DND-41 (cell line): ENCODE data around the gene RORC.
"Not testable (repeated sequence)": the region's sequence is repeated elsewhere in the genome, so short reads cannot be mapped to it uniquely, and the experiment has no call there.

Source experiments
- ATAC-seq: fragments of 200-7000 bp; cut with Tn5 transposase; 3 replicates; pipeline ENCODE4 v1.9.1; 2021; ENCODE audit warnings: low read depth; ENCODE audit not compliant: insufficient read depth
- DNase-seq: peaks from one replicate; pipeline ENCODE4 v3.0.0-alpha.2; 2020
- H2AFZ ChIP-seq: 2 replicates; pipeline ENCODE4 v1.6.0; 2012; ENCODE audit warnings: low read depth, low read length
- H3K27ac ChIP-seq: 2 replicates; pipeline ENCODE4 v1.5.1; 2012; ENCODE audit warnings: low read length, inconsistent platforms
- H3K27me3 ChIP-seq: fragments of 200-600 bp; sonication (generic); 2 replicates; pipeline ENCODE4 v1.6.0; 2012; ENCODE audit warnings: low read length, mild to moderate bottlenecking, inconsistent platforms; ENCODE audit not compliant: insufficient read depth, poor library complexity
- H3K36me3 ChIP-seq: 2 replicates; pipeline ENCODE4 v1.5.1; 2012; ENCODE audit warnings: low read length, inconsistent platforms; ENCODE audit not compliant: insufficient read depth
- H3K4me1 ChIP-seq: 2 replicates; pipeline ENCODE4 v1.5.1; 2012; ENCODE audit warnings: mild to moderate bottlenecking, low read length; ENCODE audit not compliant: insufficient read depth
- H3K4me2 ChIP-seq: 2 replicates; pipeline ENCODE4 v1.6.0; 2012; ENCODE audit warnings: mild to moderate bottlenecking, moderate library complexity, low read length, inconsistent platforms; ENCODE audit not compliant: insufficient read depth
- H3K4me3 ChIP-seq, 2 experiments: fragments of 200-600 bp in 1 of 2; shearing (Covaris generic) in 1 of 2; 2 replicates each; pipeline ENCODE4 v1.5.1; 2012 to 2016; ENCODE audit warnings: inconsistent platforms in 2 of 2, low read length in 2 of 2, mild to moderate bottlenecking in 2 of 2, low read depth in 1 of 2, moderate library complexity in 1 of 2
- H3K79me2 ChIP-seq: 2 replicates; pipeline ENCODE4 v1.6.0; 2012; ENCODE audit warnings: low read length, inconsistent platforms; ENCODE audit not compliant: insufficient read depth
- H3K9ac ChIP-seq: 2 replicates; pipeline ENCODE4 v1.6.0; 2012; ENCODE audit warnings: low read depth, mild to moderate bottlenecking, inconsistent platforms, low read length, moderate library complexity
- H3K9me3 ChIP-seq: 2 replicates; pipeline ENCODE4 v1.5.1; 2012; ENCODE audit warnings: low read length, moderate library complexity, mild to moderate bottlenecking, inconsistent platforms; ENCODE audit not compliant: insufficient read depth, severe bottlenecking
- H4K20me1 ChIP-seq: 2 replicates; pipeline ENCODE4 v1.6.0; 2012; ENCODE audit warnings: low read length; ENCODE audit not compliant: insufficient read depth
- EZH2 ChIP-seq: IDR thresholded peaks from 3 replicates; pipeline ENCODE4 v1.6.1; 2012; ENCODE audit warnings: borderline replicate concordance, low read depth, mild to moderate bottlenecking, moderate library complexity, low read length, inconsistent platforms; ENCODE audit not compliant: severe bottlenecking
- TF ChIP-seq, protein P1 (sequence below): IDR thresholded peaks from 2 replicates; pipeline ENCODE4 v1.5.1; 2012; ENCODE audit warnings: borderline replicate concordance, low read length, moderate library complexity, mild to moderate bottlenecking; ENCODE audit not compliant: poor library complexity, severe bottlenecking; ENCODE audit errors: extremely low read depth

The RORC gene

DNA sequence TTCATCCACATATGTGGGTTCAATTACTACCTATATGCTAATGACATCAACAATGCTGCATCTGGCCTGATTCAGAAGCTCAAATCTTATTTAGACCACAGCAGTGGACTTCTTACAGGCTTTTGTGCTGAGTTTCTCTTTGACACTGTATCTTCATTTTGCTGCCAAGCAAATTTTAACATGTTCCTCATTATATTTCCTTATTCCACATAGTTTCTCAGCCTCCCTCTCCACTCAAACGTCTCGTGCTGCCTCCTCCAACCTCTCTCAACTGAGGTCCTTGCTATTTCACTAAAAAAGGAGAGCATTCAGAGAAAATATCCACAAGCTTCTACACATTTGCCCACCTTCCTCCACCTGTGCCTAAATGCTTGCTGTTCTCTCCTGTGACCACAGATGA lies 47.8 kb downstream of the RORC start:
- H3K9ac ChIP-seq = no peak overlapping the region
- H2AFZ ChIP-seq = no peak overlapping the region
- no peaks in the 10 kb centered on the region for H4K20me1 ChIP-seq
- TF ChIP-seq EZH2 = no peak
- no peak overlapping the region for H3K4me2 ChIP-seq
- H3K9me3 ChIP-seq = no peaks in the 10 kb centered on the region
- no peak overlapping the region for H3K4me3 ChIP-seq
- no peak for DNase-seq
- peaks cover 3% of the 10 kb centered on the region for H3K4me1 ChIP-seq
- H3K27me3 ChIP-seq = no peaks in the 10 kb centered on the region
- no peak overlapping the region for H3K27ac ChIP-seq
- ATAC-seq = no peak
- H3K79me2 ChIP-seq = peaks cover 5% of the 10 kb centered on the region
- H3K36me3 ChIP-seq = peaks cover 30% of the 10 kb centered on the region

DNA sequence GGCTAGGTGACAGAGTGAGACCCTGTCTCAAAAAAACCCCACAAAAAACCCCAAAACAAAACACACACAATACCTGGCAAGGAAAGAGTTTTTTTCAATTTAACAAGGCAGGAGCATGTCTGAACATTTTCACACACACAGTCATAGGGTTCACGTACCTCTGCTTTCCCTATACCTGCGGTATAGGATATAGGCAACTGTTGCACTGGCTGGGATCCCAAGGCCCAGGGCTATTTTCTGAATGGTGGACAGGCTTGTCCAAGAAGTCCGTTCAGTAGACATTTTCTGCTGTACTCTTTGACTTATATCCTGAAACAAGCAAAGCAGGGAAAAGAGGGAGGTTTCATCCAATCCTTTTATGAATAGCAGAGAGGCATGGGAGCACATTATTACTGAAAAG lies 48.9 kb downstream of the RORC start:
- Histone ChIP-seq H3K4me1 (no peaks in the 10 kb centered on the region), H3K4me2 (no peak overlapping the region), H3K27me3 (no peaks in the 10 kb centered on the region), H3K36me3 (peaks cover 38% of the 10 kb centered on the region), H3K27ac (no peak overlapping the region), H3K9ac (no peak overlapping the region), H3K9me3 (no peaks in the 10 kb centered on the region), H2AFZ (no peak overlapping the region), H4K20me1 (no peaks in the 10 kb centered on the region), H3K79me2 (peaks cover 2% of the 10 kb centered on the region), H3K4me3 (no peak overlapping the region)
- TF ChIP-seq, protein P1, sequence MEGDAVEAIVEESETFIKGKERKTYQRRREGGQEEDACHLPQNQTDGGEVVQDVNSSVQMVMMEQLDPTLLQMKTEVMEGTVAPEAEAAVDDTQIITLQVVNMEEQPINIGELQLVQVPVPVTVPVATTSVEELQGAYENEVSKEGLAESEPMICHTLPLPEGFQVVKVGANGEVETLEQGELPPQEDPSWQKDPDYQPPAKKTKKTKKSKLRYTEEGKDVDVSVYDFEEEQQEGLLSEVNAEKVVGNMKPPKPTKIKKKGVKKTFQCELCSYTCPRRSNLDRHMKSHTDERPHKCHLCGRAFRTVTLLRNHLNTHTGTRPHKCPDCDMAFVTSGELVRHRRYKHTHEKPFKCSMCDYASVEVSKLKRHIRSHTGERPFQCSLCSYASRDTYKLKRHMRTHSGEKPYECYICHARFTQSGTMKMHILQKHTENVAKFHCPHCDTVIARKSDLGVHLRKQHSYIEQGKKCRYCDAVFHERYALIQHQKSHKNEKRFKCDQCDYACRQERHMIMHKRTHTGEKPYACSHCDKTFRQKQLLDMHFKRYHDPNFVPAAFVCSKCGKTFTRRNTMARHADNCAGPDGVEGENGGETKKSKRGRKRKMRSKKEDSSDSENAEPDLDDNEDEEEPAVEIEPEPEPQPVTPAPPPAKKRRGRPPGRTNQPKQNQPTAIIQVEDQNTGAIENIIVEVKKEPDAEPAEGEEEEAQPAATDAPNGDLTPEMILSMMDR = no peak
- no peak for TF ChIP-seq EZH2
- ATAC-seq (no peak), DNase-seq (no peak)

DNA sequence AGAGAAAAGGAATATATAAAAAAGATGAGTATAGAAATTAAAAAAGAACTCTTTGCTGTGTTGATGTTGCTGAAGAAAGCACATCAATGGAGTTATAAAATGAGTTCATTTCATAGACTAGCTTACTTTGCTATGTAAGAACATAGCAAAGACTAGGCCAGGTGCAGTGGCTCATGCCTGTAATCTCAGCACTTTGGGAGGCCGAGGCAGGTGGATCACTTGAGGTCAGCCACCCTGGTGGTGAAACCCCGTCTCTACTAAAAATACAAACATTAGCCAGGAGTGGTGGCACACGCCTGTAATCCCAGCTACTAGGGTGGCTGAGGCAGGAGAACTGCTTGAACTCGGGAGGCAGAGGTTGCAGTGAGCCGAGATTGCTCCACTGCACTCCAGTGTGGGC lies 49.6 kb downstream of the RORC start:
- not testable (repeated sequence) for H3K79me2 ChIP-seq, DNase-seq, H3K27me3 ChIP-seq, H3K4me1 ChIP-seq, ATAC-seq, H3K27ac ChIP-seq, H3K4me3 ChIP-seq, H2AFZ ChIP-seq, H3K9ac ChIP-seq, H3K4me2 ChIP-seq, H3K9me3 ChIP-seq, H4K20me1 ChIP-seq
- H3K36me3 ChIP-seq = peaks cover 42% of the 10 kb centered on the region

DNA sequence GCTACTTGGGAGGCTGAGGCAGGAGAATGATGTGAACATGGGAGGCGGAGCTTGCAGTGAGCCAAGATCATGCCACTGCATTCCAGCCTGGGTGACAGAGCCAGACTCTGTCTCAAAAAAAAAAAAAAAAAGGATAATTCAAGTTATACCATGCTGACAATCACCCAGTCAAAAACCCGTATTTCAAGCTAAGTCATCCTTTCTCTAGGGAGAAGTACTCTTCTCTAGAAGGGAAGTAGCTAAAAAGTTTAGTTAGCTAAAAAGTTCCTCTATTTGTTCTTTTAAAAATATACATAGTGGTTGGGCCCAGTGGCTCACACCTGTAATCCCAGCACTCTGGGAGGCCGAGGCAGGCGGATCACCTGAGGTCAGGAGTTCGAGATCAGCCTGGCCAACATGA lies 50.9 kb downstream of the RORC start:
- H3K4me2 ChIP-seq, DNase-seq: not testable (repeated sequence)

DNA sequence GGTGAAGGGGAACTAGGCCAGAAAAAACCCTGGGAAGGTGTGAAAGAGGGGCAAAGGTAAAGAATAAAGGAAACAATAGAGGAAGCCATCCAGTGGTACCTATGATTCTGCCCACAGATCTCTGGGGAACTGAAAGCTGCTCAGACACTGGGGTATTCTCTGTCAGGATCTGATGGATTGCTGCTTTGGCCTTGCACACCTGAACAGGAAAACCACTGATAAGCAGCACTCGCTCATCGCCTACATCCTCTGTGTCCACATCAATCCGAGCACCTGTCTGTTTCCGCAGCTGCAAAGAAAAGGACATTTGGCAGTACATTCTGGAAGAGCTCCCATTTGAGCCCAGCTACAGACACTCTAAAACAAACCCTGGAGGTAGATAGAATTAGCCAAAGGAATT lies 51.8 kb downstream of the RORC start:
- Histone ChIP-seq H3K27ac (no peak overlapping the region), H3K4me2 (no peak overlapping the region), H3K9ac (no peak overlapping the region), H3K4me1 (no peaks in the 10 kb centered on the region), H3K27me3 (no peaks in the 10 kb centered on the region), H3K9me3 (no peaks in the 10 kb centered on the region), H4K20me1 (no peaks in the 10 kb centered on the region), H3K4me3 (no peak overlapping the region), H3K36me3 (peaks cover 64% of the 10 kb centered on the region), H2AFZ (no peak overlapping the region), H3K79me2 (peaks cover 2% of the 10 kb centered on the region)
- ATAC-seq = no peak
- no peak for DNase-seq
- TF ChIP-seq, protein P1 = no peak
- no peak for TF ChIP-seq EZH2

More for the DNA sequence above, 50.9 kb downstream of the RORC start:
- H3K9me3 ChIP-seq, H3K4me1 ChIP-seq, H4K20me1 ChIP-seq, H3K79me2 ChIP-seq, ATAC-seq, H3K27me3 ChIP-seq, H3K27ac ChIP-seq, H2AFZ ChIP-seq, H3K9ac ChIP-seq, H3K4me3 ChIP-seq: not testable (repeated sequence)
- peaks cover 55% of the 10 kb centered on the region for H3K36me3 ChIP-seq
